ENCODE data around the gene KRTAP10-9. TPM values are rescaled to one million over a fixed set of nuclear protein-coding genes. Genes with fewer than 3 reads are reported as not detected.
"Not testable (repeated sequence)": the region's sequence is repeated elsewhere in the genome, so short reads cannot be mapped to it uniquely, and the experiment has no call there.

The KRTAP10-9 gene
- total RNA-seq, 1 experiment from 2014 or later, result not detected

DNA sequence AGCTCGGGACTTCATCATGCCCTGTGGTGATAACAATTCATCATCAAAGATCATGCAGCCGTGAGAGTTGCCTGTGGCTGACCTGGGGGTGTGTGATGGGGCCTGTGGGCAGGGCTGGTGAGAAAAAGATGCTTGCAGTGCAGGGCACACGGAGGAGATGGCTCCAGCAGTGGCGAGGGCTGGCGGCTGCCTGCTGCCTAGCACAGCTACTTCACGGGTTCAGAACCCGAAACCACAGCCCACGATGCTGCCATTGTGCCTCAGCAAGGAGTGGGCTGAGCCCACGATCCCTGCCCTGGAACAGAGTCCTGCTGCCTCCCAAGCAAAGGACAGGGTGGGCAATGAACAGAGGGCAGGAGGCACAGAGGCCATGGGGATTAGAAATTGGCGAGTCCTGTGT is 631 bp upstream of the KRTAP10-9 start:
- Histone ChIP-seq H3K9me2 (replicated peaks; ENCODE audit: insufficient read depth, low read length) (no peaks in the 10 kb centered on the region), H4K20me1 (ENCODE audit: insufficient read depth, low read depth, low read length) (no peaks in the 10 kb centered on the region), H3K36me3 (ENCODE audit: insufficient read depth, low read length) (0 out of 2 replicates have a peak, but pooled peaks cover 3% of the 10 kb centered on the region), H3K9ac (ENCODE audit: low read length) (no peak overlapping the region), H3K4me2 (ENCODE audit: low read depth, low read length, poor library complexity, severe bottlenecking) (no peak overlapping the region), H3K4me3 (ENCODE audit: low read length) (no peak overlapping the region), H3K4me1 (ENCODE audit: low read length) (no peaks in the 10 kb centered on the region), H3K27me3 (ENCODE audit: low read length) (no peaks in the 10 kb centered on the region), H3K79me2 (ENCODE audit: low read length) (no peaks in the 10 kb centered on the region), H2AFZ (ENCODE audit: low read length) (no peak overlapping the region), H3K27ac (ENCODE audit: low read length) (no peak overlapping the region), H3K9me3 (ENCODE audit: low read length) (peaks cover 15% of the 10 kb centered on the region)
- no peak for DNase-seq

DNA sequence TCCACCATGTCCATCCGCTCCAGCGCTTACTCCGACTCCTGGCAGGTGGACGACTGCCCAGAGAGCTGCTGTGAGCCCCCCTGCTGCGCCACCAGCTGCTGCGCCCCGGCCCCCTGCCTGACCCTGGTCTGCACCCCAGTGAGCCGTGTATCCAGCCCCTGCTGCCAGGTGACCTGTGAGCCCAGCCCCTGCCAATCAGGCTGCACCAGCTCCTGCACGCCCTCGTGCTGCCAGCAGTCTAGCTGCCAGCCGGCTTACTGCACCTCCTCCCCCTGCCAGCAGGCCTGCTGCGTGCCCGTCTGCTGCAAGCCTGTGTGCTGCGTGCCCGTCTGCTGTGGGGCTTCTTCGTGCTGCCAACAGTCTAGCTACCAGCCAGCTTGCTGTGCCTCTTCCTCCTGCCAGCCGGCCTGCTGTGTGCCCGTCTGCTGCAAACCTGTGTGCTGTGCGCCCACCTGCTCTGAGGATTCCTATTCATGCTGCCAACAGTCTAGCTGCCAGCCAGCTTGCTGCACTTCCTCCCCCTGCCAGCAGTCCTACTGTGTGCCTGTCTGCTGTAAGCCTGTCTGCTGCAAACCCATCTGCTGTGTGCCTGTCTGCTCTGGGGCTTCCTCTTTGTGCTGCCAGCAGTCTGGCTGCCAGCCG is 409 bp downstream of the KRTAP10-9 start:
- not testable (repeated sequence) for H3K27ac ChIP-seq (ENCODE audit: low read length); H3K9me2 ChIP-seq (replicated peaks; ENCODE audit: insufficient read depth, low read length); H3K4me1 ChIP-seq (ENCODE audit: low read length); H3K79me2 ChIP-seq (ENCODE audit: low read length); H3K9ac ChIP-seq (ENCODE audit: low read length); H2AFZ ChIP-seq (ENCODE audit: low read length); H3K27me3 ChIP-seq (ENCODE audit: low read length); H3K36me3 ChIP-seq (ENCODE audit: insufficient read depth, low read length); H3K4me3 ChIP-seq (ENCODE audit: low read length); H3K4me2 ChIP-seq (ENCODE audit: low read depth, low read length, poor library complexity, severe bottlenecking); H4K20me1 ChIP-seq (ENCODE audit: insufficient read depth, low read depth, low read length); DNase-seq
- peaks cover 15% of the 10 kb centered on the region for H3K9me3 ChIP-seq (ENCODE audit: low read length)

DNA sequence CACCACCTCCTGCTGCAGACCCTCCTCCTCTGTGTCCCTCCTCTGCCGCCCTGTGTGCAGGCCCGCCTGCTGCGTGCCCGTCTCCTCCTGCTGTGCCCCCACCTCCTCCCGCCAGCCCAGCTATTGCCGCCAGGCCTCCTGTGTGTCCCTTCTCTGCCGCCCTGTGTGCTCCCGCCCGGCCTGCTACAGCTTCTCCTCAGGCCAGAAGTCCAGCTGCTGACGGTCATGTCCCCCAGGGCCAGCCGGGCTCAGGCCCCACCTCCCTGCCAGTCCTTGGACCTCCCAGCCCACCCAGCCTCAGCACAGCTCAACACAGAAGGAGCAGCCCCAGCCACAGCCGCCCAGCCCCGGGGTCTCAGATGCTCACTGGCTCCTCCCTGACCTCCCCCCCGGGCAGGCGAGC is 939 bp downstream of the KRTAP10-9 start:
- H3K9me2 ChIP-seq (replicated peaks; ENCODE audit: insufficient read depth, low read length); H3K27ac ChIP-seq (ENCODE audit: low read length); H4K20me1 ChIP-seq (ENCODE audit: insufficient read depth, low read depth, low read length); H3K27me3 ChIP-seq (ENCODE audit: low read length); H3K9ac ChIP-seq (ENCODE audit: low read length); H3K4me1 ChIP-seq (ENCODE audit: low read length); H3K79me2 ChIP-seq (ENCODE audit: low read length); H3K36me3 ChIP-seq (ENCODE audit: insufficient read depth, low read length); DNase-seq; H2AFZ ChIP-seq (ENCODE audit: low read length); H3K4me3 ChIP-seq (ENCODE audit: low read length); H3K4me2 ChIP-seq (ENCODE audit: low read depth, low read length, poor library complexity, severe bottlenecking): not testable (repeated sequence)
- H3K9me3 ChIP-seq (ENCODE audit: low read length), result peaks cover 15% of the 10 kb centered on the region

- no peak overlapping the region for H3K9ac ChIP-seq (ENCODE audit: low read length)
- H3K4me1 ChIP-seq (ENCODE audit: low read length), result no peaks in the 10 kb centered on the region
- no peak overlapping the region for H3K27ac ChIP-seq (ENCODE audit: low read length)
- no peaks in the 10 kb centered on the region for H3K9me2 ChIP-seq (replicated peaks; ENCODE audit: insufficient read depth, low read length)
- H3K9me3 ChIP-seq (ENCODE audit: low read length), result peaks cover 12% of the 10 kb centered on the region
- no peaks in the 10 kb centered on the region for H4K20me1 ChIP-seq (ENCODE audit: insufficient read depth, low read depth, low read length)
- no peaks in the 10 kb centered on the region for H3K27me3 ChIP-seq (ENCODE audit: low read length)
- no peak overlapping the region for H2AFZ ChIP-seq (ENCODE audit: low read length)
- H3K4me3 ChIP-seq (ENCODE audit: low read length), result no peak overlapping the region
- DNase-seq, result no peak
- H3K4me2 ChIP-seq (ENCODE audit: low read depth, low read length, poor library complexity, severe bottlenecking), result no peak overlapping the region
- no peaks in the 10 kb centered on the region for H3K79me2 ChIP-seq (ENCODE audit: low read length)
- H3K36me3 ChIP-seq (ENCODE audit: insufficient read depth, low read length), result 0 out of 2 replicates have a peak, but pooled peaks cover 3% of the 10 kb centered on the region
Observed at GRCh38 chr21:44628707-44629391, 2.0 kb downstream of the KRTAP10-9 start.

DNA sequence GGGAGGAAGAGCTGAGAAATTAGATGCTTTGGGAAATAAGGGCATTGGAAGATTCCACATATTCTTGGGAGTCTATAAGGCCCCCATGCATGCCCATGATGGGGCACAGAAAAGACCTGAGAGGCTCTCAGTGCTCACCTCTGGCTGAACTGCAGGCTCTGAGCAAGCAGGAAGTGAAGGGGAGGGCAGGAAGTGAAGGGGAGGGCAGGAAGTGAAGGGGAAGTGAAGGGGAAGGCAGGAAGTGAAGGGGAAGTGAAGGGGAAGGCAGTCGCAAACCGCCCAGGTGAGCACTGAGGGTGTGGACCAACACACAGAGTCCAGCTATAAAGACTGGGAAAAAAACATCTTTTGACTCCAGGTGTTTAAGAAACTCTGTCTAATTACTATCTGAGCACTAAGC is 3.5 kb downstream of the KRTAP10-9 start:
- Histone ChIP-seq H3K36me3 (ENCODE audit: insufficient read depth, low read length) (0 out of 2 replicates have a peak, but pooled peaks cover 3% of the 10 kb centered on the region), H3K4me1 (ENCODE audit: low read length) (no peaks in the 10 kb centered on the region), H2AFZ (ENCODE audit: low read length) (peak overlapping the region; percentile 43; the same call in 1 of the 2 replicates), H3K27ac (ENCODE audit: low read length) (no peak overlapping the region), H3K9me2 (replicated peaks; ENCODE audit: insufficient read depth, low read length) (no peaks in the 10 kb centered on the region), H3K27me3 (ENCODE audit: low read length) (no peaks in the 10 kb centered on the region), H3K4me3 (ENCODE audit: low read length) (no peak overlapping the region), H3K9ac (ENCODE audit: low read length) (no peak overlapping the region), H3K9me3 (ENCODE audit: low read length) (peaks cover 12% of the 10 kb centered on the region), H3K4me2 (ENCODE audit: low read depth, low read length, poor library complexity, severe bottlenecking) (no peak overlapping the region), H3K79me2 (ENCODE audit: low read length) (no peaks in the 10 kb centered on the region), H4K20me1 (ENCODE audit: insufficient read depth, low read depth, low read length) (no peaks in the 10 kb centered on the region)
- peak; percentile 49 for DNase-seq

DNA sequence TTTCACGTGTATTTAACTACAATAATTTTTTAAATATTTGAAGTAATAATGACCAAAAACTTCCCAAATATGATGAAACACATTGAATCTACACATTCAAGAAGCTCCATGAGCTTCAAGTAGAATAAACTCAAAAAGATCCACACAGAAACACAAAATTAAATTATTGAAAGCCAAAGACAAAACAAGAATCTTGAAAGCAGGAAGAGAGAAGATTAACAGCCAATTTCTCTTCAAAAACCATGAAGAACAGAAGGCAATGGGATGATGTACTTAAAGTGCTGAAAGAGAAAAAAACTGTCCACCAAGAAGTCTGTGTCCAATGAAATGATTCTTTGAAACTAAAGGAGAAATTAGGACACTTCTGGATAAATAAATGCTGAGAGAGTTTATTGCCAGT is 5.2 kb downstream of the KRTAP10-9 start:
- no peak overlapping the region for H3K4me2 ChIP-seq (ENCODE audit: low read depth, low read length, poor library complexity, severe bottlenecking)
- no peaks in the 10 kb centered on the region for H3K27me3 ChIP-seq (ENCODE audit: low read length)
- DNase-seq, result no peak
- H3K27ac ChIP-seq (ENCODE audit: low read length), result no peak overlapping the region
- H3K9ac ChIP-seq (ENCODE audit: low read length), result no peak overlapping the region
- H2AFZ ChIP-seq (ENCODE audit: low read length), result no peak overlapping the region
- no peak overlapping the region for H3K4me3 ChIP-seq (ENCODE audit: low read length)
- no peaks in the 10 kb centered on the region for H3K79me2 ChIP-seq (ENCODE audit: low read length)
- peaks cover 12% of the 10 kb centered on the region for H3K9me3 ChIP-seq (ENCODE audit: low read length)
- H3K36me3 ChIP-seq (ENCODE audit: insufficient read depth, low read length), result 0 out of 2 replicates have a peak, but pooled peaks cover 3% of the 10 kb centered on the region
- H3K9me2 ChIP-seq (replicated peaks; ENCODE audit: insufficient read depth, low read length), result no peaks in the 10 kb centered on the region
- no peaks in the 10 kb centered on the region for H3K4me1 ChIP-seq (ENCODE audit: low read length)
- H4K20me1 ChIP-seq (ENCODE audit: insufficient read depth, low read depth, low read length), result no peaks in the 10 kb centered on the region

DNA sequence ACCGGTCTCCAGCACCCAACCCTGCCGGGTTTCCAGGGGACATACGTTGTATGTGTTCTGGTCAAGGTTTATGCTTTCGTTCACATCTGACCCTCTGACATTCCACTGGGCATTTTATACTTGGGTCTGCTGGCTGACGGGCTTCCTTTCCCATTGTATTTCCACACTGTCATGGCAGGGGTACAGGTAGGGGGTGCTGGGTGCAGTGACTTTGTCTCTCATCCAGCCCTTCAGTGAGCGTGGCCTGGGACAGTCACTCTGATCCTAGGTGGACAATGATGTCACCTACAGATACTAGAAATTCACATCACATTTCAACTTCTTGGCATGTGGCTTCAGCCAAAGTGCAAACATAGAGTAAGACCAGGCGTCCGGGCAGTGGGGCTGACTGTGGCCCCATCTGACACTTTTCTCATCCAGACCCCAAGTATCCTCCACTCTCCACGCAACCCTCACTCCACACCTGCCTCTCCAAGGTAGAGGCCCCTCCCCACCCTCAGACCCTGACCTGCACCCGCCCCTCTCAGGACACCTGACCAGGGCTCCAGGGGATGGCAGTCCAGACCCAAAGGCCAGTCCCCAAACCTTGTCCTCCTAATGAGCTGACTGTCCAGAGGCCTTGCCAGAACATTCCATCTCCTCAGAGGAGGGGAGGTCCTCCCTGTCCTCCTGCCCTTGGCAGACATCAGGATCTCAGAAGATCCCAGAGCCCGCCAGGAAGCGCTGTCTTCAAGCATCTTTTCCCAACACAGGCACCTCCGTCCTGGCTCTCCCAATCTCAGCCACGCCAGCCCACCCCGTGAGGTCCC is 9.5 kb downstream of the KRTAP10-9 start:
- H3K4me2 ChIP-seq (ENCODE audit: low read depth, low read length, poor library complexity, severe bottlenecking), result no peak overlapping the region
- H3K27me3 ChIP-seq (ENCODE audit: low read length), result no peaks in the 10 kb centered on the region
- H3K9me2 ChIP-seq (replicated peaks; ENCODE audit: insufficient read depth, low read length), result no peaks in the 10 kb centered on the region
- H4K20me1 ChIP-seq (ENCODE audit: insufficient read depth, low read depth, low read length), result no peaks in the 10 kb centered on the region
- DNase-seq, result no peak
- H3K79me2 ChIP-seq (ENCODE audit: low read length), result no peaks in the 10 kb centered on the region
- H2AFZ ChIP-seq (ENCODE audit: low read length), result no peak overlapping the region
- H3K9me3 ChIP-seq (ENCODE audit: low read length), result no peaks in the 10 kb centered on the region
- no peak overlapping the region for H3K27ac ChIP-seq (ENCODE audit: low read length)
- H3K36me3 ChIP-seq (ENCODE audit: insufficient read depth, low read length), result no peaks in the 10 kb centered on the region
- H3K4me1 ChIP-seq (ENCODE audit: low read length), result no peaks in the 10 kb centered on the region
- no peak overlapping the region for H3K9ac ChIP-seq (ENCODE audit: low read length)
- no peak overlapping the region for H3K4me3 ChIP-seq (ENCODE audit: low read length)

Data from Karpas-422 (cell line).